ENCODE results near the gene VPS13A.

VPS13A gene

GRCh38 chr9:77462066-77462465 lies 284.7 kb downstream of the VPS13A start:
- DNase-seq: no peak

GRCh38 chr9:77463151-77463550 lies 285.8 kb downstream of the VPS13A start:
- DNase-seq: no peak

GRCh38 chr9:77464661-77465060 lies 287.3 kb downstream of the VPS13A start:
- no peak for DNase-seq

GRCh38 chr9:77469515-77470231 lies 292.3 kb downstream of the VPS13A start:
- no peak for DNase-seq

Measured in activated CD8-positive, alpha-beta memory T cell treated with anti-CD3 and anti-CD28 coated beads, Interleukin-2, amount 50 U/mL, for 4 hours (primary cell).